Kidney epithelial cell (primary cell): ENCODE measurements around the gene TRANK1. TPM values are rescaled to one million over a fixed set of nuclear protein-coding genes. Genes with fewer than 3 reads are reported as not detected.
"Not testable (repeated sequence)": the region's sequence is repeated elsewhere in the genome, so short reads cannot be mapped to it uniquely, and the experiment has no call there.

Experiments used
- DNase-seq: peaks from one replicate; pipeline ENCODE4 v3.0.0-alpha.2; 2010; ENCODE audit warnings: low read depth
- H3K27me3 ChIP-seq: 2 replicates; pipeline ENCODE4 v1.6.0; 2011; ENCODE audit warnings: low read length; ENCODE audit not compliant: control insufficient read depth, insufficient read depth
- H3K36me3 ChIP-seq: 2 replicates; pipeline ENCODE4 v1.5.1; 2011; ENCODE audit warnings: low read length; ENCODE audit not compliant: control insufficient read depth, insufficient read depth
- H3K4me3 ChIP-seq: 2 replicates; pipeline ENCODE4 v1.5.1; 2011; ENCODE audit warnings: low read depth, mild to moderate bottlenecking, control low read depth, low read length
- total RNA-seq: library from RNA; depleted of rRNA; stranded (reverse); fragments of >200 nt; gene quantifications from 2 replicates; pipeline ENCODE4 v1.2.3, GENCODE V29; 2015
- TF ChIP-seq, protein P1 (sequence below): IDR thresholded peaks from 2 replicates; pipeline ENCODE4 v1.5.1; 2011; ENCODE audit warnings: mild to moderate bottlenecking, moderate library complexity, low read length, control low read depth, inconsistent platforms; ENCODE audit not compliant: insufficient read depth, poor library complexity, severe bottlenecking

The TRANK1 gene
- total RNA-seq, 1 donor from 2014 or later, result 7.1 TPM

DNA sequence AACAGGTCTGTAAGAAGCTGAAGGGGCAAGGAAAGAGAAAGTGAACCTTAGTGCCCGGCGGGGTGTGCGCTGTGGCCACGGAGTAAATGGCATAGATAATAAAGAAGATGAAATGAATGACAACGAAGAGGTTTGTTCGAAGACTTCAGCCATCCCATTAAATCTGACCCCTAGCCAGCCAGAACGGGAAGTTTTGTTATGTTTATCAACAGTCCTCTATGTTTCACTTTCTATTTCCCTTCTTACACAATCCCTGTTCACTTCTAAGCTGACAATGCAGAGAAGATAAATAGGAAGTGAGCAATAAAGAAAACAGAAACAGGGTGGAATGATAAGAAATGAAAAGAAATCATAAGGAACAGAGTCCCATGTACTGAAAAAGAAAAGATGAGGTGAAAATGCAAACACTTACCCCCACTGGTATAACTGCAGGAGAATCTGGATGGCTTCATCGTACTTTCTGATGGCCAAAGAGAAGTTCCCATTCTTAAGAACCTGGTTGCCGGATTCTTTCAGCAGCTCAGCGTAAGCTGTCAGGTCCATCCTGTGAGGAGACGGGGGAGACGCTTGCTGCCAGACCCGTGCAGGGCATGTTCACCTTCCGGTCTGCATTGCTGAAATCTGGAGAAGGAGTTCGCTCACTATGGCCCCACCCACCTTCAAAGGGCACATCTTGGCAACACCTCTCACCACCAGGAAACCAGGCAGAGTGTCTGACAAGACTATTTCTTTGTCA, 36.8 kb downstream of the TRANK1 start:
- TF ChIP-seq, protein P1, sequence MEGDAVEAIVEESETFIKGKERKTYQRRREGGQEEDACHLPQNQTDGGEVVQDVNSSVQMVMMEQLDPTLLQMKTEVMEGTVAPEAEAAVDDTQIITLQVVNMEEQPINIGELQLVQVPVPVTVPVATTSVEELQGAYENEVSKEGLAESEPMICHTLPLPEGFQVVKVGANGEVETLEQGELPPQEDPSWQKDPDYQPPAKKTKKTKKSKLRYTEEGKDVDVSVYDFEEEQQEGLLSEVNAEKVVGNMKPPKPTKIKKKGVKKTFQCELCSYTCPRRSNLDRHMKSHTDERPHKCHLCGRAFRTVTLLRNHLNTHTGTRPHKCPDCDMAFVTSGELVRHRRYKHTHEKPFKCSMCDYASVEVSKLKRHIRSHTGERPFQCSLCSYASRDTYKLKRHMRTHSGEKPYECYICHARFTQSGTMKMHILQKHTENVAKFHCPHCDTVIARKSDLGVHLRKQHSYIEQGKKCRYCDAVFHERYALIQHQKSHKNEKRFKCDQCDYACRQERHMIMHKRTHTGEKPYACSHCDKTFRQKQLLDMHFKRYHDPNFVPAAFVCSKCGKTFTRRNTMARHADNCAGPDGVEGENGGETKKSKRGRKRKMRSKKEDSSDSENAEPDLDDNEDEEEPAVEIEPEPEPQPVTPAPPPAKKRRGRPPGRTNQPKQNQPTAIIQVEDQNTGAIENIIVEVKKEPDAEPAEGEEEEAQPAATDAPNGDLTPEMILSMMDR, result no peak
- Histone ChIP-seq H3K4me3 (peak overlapping the region; percentile 2), H3K36me3 (no peaks in the 10 kb centered on the region), H3K27me3 (no peaks in the 10 kb centered on the region)
- DNase-seq, result peak; percentile 32

DNA sequence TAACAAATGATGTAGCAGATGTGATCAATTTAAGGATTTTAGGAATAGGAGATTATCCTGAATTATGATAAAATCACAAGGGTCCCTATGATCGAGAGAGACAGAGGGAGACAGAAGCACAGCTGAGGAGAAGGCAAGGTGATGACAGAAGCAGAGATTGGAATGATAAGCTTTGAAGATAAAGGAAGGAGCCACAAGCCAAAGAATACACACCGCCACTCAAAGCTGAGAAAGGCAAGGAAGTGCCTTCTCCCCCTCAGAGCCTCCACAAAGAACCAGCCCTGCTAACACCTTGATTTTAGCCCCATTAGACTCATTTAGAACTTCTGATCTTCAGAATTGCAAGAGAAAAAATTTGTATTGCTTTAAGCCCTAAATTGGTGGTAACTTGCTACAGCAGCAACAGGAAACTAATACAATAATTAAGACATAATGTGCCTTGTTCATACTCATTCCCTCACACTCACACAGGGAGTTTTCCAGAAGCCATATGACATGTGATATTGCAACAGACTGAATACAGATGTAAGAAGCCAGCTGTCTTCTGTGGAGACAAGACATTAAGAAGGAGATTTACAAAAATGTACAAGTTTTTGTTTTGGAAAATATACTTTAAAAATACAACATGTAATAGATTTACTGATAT, 38.2 kb downstream of the TRANK1 start:
- Histone ChIP-seq H3K36me3 (no peaks in the 10 kb centered on the region), H3K27me3 (no peaks in the 10 kb centered on the region), H3K4me3 (no peak overlapping the region)
- DNase-seq, result no peak
- TF ChIP-seq, protein P1, result no peak

DNA sequence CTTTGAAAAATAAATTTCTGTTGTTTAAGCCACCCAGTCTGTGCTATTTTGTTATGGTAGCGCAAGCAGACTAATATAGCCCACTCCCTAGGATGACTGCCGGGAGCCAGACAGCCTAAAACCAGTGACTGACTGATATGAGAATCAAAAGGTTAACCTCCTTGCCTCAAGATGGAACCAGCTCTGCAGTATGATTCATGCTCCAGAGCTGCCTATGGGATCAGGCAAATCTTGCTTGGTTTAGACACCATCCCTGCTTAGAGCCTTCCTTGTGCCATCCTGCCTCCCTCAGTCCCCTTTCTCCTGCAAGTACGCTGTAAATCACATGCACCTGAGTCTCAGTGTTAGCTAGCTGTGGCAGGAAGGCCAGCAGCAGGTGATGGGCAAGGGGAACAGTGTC, 39.3 kb downstream of the TRANK1 start:
- no peak for DNase-seq
- Histone ChIP-seq H3K4me3 (no peak overlapping the region), H3K36me3 (no peaks in the 10 kb centered on the region), H3K27me3 (no peaks in the 10 kb centered on the region)
- TF ChIP-seq, protein P1, result no peak

DNA sequence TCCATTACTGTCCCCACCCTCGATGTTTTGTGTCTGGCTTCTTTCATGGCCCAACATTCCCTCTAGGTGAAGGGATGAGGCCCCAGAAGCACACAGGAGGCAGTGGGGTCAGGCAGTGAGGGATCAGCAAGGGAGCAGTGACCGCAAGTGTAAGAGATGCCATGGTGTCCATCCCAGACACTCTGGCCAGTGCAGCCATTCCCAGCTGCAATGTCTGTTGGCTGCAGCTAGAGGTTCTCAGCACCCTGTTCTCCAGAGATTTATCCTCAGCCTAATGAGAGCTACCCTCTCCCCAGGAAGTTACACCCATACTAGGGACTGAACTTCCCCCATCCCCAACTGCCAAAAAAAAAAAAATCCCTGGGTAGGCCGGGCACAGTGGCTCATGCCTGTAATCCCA, 40.2 kb downstream of the TRANK1 start:
- DNase-seq, result no peak
- H3K27me3 ChIP-seq, result no peaks in the 10 kb centered on the region
- TF ChIP-seq, protein P1, result peak; percentile 30
- H3K36me3 ChIP-seq, result no peaks in the 10 kb centered on the region
- H3K4me3 ChIP-seq, result no peak overlapping the region

DNA sequence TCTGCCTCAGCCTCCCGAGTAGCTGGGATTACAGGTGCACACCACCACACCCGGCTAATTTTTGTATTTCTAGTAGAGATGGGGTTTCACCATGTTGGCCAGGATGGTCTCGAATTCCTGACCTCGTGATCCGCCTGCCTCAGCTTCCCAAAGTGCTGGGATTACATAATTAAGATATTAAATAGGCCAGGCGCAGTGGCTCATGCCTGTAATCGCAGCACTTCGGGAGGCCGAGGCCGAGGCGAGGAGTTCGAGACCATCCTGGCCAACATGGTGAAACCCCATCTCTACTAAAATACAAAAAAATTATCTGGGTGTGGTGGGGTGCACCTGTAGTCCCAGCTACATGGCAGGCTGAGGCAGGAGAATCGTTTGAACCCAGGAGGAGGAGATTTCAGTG, 40.8 kb downstream of the TRANK1 start:
- not testable (repeated sequence) for H3K36me3 ChIP-seq, DNase-seq

DNA sequence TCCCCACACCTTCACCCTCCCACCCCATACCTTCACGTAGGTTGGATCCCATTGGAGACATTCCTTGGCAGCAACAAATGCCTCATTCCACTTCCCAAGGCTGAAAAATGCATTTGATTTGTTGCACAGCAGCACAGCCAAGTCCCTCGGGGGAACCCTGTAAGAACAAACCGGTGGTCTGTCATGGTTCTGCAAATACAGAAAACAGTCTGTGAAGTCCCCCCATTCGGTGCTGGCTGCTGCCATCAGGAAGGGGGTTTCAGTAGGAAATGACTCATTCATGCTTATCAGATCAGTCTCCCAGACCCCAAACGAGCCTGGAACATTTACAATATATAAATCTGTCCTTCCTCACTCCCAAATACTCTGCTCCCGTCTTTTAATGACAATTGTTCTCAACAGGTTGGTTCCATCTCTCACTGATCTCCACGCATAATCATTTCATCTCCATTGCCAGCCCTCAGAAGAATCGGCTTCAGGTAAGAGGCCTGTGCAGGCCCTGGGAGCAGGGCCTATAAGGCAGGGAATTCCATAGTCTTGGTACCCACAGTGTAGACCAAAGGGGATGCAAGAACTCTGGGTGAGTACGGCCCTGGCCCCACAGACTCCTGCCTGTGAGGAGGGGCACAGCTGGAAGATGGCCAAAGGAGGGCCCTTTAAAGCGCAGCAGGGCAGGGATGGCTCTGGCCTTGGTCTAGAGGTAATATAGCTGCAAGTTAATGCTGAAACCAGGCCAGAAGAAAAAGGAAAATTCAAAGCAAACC, 41.6 kb downstream of the TRANK1 start:
- no peak for DNase-seq
- TF ChIP-seq, protein P1, result no peak
- Histone ChIP-seq H3K4me3 (no peak overlapping the region), H3K36me3 (no peaks in the 10 kb centered on the region), H3K27me3 (no peaks in the 10 kb centered on the region)

More for the DNA sequence above, 40.8 kb downstream of the TRANK1 start:
- H3K27me3 ChIP-seq, H3K4me3 ChIP-seq: not testable (repeated sequence)
